HEK293 (cell line): Measurements from ENCODE around the gene PLCD1.

Experiments used
- HOXA7 ChIP-seq: sonication (generic); formaldehyde crosslinking; IDR thresholded peaks from 2 replicates; pipeline ENCODE4 v1.8.1; 2022; ENCODE audit warnings: missing genetic modification reagents, borderline replicate concordance
- SP7 ChIP-seq: fragments of 450-650 bp; formaldehyde crosslinking; IDR thresholded peaks from 2 replicates; pipeline ENCODE4 v1.5.1; 2016; ENCODE audit warnings: missing biosample characterization, missing genetic modification characterization
- ZNF366 ChIP-seq: fragments of 450-650 bp; formaldehyde crosslinking; conservative IDR thresholded peaks from 2 replicates; pipeline ENCODE4 v1.5.1; 2016; ENCODE audit warnings: missing biosample characterization, missing genetic modification characterization
- ZNF558 ChIP-seq: fragments of 450-650 bp; formaldehyde crosslinking; IDR thresholded peaks from 2 replicates; pipeline ENCODE4 v1.5.1; 2016; ENCODE audit warnings: missing biosample characterization, missing genetic modification characterization
- ZNF585B ChIP-seq: fragments of 450-650 bp; formaldehyde crosslinking; IDR thresholded peaks from 2 replicates; pipeline ENCODE4 v1.5.1; 2016; ENCODE audit warnings: missing biosample characterization, missing genetic modification characterization
- TF ChIP-seq, protein P1 (sequence below): fragments of 450-650 bp; formaldehyde crosslinking; IDR thresholded peaks from 2 replicates; pipeline ENCODE4 v1.5.1; 2016; ENCODE audit warnings: missing biosample characterization, missing genetic modification characterization
- TF ChIP-seq, protein P2 (sequence below): fragments of 450-650 bp; formaldehyde crosslinking; IDR thresholded peaks from 2 replicates; pipeline ENCODE4 v1.5.1; 2016; ENCODE audit warnings: missing biosample characterization, missing genetic modification characterization
- TF ChIP-seq, protein P3 (sequence below): fragments of 450-650 bp; formaldehyde crosslinking; IDR thresholded peaks from 2 replicates; pipeline ENCODE4 v1.5.1; 2016; ENCODE audit warnings: missing biosample characterization, missing genetic modification characterization
- TF ChIP-seq, protein P4 (sequence below): fragments of 450-650 bp; formaldehyde crosslinking; IDR thresholded peaks from 2 replicates; pipeline ENCODE4 v1.5.1; 2017; ENCODE audit warnings: missing biosample characterization, missing genetic modification characterization
- TF ChIP-seq, protein P5 (sequence below): fragments of 450-650 bp; formaldehyde crosslinking; IDR thresholded peaks from 2 replicates; pipeline ENCODE4 v1.5.1; 2016; ENCODE audit warnings: missing biosample characterization, missing genetic modification characterization
- TF ChIP-seq, protein P6 (sequence below): fragments of 450-650 bp; formaldehyde crosslinking; IDR thresholded peaks from 2 replicates; pipeline ENCODE4 v1.5.1; 2016; ENCODE audit warnings: missing biosample characterization, missing genetic modification characterization

DNA sequence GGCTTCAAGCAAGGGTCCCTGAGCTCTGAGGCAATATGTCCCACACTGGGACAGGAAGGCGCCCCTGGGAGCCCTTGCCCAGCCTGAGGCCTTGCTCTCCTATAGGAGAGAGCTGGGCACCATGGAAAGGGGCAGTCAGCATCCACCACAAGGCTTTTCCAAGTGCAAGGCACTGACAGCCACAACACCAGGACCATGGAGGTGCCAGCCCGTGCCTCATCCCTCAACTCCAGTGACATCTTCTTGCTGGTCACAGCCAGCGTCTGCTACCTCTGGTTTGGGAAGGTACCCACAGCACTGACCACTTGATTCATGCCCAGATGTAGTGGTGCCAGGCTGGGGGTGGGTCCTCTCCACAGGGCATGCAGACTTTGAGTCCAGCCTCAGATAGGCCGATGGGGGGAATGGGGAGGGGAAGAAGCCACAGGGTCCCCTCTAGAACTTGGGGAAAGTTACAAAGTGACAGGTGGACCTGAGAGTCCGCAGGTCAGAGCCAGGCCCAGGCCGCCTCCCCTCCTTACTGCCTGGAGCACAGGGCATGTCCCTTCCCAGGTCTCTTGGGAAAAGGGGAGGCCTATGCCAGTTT lies 27.1 kb downstream of the PLCD1 start:
- TF ChIP-seq, protein P1, sequence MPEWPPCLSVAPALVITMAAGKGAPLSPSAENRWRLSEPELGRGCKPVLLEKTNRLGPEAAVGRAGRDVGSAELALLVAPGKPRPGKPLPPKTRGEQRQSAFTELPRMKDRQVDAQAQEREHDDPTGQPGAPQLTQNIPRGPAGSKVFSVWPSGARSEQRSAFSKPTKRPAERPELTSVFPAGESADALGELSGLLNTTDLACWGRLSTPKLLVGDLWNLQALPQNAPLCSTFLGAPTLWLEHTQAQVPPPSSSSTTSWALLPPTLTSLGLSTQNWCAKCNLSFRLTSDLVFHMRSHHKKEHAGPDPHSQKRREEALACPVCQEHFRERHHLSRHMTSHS (tag by site-specific recombination): no peak
- TF ChIP-seq ZNF558 (tag by site-specific recombination) (no peak), ZNF366 (tag by site-specific recombination) (no peak), SP7 (no peak), ZNF585B (tag by site-specific recombination) (no peak), HOXA7 (CRISPR knock-in tag) (no peak)
- TF ChIP-seq, protein P2, sequence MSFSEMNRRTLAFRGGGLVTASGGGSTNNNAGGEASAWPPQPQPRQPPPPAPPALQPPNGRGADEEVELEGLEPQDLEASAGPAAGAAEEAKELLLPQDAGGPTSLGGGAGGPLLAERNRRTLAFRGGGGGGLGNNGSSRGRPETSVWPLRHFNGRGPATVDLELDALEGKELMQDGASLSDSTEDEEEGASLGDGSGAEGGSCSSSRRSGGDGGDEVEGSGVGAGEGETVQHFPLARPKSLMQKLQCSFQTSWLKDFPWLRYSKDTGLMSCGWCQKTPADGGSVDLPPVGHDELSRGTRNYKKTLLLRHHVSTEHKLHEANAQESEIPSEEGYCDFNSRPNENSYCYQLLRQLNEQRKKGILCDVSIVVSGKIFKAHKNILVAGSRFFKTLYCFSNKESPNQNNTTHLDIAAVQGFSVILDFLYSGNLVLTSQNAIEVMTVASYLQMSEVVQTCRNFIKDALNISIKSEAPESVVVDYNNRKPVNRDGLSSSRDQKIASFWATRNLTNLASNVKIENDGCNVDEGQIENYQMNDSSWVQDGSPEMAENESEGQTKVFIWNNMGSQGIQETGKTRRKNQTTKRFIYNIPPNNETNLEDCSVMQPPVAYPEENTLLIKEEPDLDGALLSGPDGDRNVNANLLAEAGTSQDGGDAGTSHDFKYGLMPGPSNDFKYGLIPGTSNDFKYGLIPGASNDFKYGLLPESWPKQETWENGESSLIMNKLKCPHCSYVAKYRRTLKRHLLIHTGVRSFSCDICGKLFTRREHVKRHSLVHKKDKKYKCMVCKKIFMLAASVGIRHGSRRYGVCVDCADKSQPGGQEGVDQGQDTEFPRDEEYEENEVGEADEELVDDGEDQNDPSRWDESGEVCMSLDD (tag by site-specific recombination): no peak
- TF ChIP-seq, protein P3, sequence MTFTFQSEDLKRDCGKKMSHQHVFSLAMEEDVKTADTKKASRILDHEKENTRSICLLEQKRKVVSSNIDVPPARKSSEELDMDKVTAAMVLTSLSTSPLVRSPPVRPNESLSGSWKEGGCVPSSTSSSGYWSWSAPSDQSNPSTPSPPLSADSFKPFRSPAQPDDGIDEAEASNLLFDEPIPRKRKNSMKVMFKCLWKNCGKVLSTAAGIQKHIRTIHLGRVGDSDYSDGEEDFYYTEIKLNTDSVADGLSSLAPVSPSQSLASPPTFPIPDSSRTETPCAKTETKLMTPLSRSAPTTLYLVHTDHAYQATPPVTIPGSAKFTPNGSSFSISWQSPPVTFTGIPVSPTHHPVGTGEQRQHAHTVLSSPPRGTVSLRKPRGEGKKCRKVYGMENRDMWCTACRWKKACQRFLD: no peak
- TF ChIP-seq, protein P4, sequence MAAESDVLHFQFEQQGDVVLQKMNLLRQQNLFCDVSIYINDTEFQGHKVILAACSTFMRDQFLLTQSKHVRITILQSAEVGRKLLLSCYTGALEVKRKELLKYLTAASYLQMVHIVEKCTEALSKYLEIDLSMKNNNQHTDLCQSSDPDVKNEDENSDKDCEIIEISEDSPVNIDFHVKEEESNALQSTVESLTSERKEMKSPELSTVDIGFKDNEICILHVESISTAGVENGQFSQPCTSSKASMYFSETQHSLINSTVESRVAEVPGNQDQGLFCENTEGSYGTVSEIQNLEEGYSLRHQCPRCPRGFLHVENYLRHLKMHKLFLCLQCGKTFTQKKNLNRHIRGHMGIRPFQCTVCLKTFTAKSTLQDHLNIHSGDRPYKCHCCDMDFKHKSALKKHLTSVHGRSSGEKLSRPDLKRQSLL (tag by site-specific recombination): no peak
- TF ChIP-seq, protein P5, sequence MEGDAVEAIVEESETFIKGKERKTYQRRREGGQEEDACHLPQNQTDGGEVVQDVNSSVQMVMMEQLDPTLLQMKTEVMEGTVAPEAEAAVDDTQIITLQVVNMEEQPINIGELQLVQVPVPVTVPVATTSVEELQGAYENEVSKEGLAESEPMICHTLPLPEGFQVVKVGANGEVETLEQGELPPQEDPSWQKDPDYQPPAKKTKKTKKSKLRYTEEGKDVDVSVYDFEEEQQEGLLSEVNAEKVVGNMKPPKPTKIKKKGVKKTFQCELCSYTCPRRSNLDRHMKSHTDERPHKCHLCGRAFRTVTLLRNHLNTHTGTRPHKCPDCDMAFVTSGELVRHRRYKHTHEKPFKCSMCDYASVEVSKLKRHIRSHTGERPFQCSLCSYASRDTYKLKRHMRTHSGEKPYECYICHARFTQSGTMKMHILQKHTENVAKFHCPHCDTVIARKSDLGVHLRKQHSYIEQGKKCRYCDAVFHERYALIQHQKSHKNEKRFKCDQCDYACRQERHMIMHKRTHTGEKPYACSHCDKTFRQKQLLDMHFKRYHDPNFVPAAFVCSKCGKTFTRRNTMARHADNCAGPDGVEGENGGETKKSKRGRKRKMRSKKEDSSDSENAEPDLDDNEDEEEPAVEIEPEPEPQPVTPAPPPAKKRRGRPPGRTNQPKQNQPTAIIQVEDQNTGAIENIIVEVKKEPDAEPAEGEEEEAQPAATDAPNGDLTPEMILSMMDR: no peak
- TF ChIP-seq, protein P6, sequence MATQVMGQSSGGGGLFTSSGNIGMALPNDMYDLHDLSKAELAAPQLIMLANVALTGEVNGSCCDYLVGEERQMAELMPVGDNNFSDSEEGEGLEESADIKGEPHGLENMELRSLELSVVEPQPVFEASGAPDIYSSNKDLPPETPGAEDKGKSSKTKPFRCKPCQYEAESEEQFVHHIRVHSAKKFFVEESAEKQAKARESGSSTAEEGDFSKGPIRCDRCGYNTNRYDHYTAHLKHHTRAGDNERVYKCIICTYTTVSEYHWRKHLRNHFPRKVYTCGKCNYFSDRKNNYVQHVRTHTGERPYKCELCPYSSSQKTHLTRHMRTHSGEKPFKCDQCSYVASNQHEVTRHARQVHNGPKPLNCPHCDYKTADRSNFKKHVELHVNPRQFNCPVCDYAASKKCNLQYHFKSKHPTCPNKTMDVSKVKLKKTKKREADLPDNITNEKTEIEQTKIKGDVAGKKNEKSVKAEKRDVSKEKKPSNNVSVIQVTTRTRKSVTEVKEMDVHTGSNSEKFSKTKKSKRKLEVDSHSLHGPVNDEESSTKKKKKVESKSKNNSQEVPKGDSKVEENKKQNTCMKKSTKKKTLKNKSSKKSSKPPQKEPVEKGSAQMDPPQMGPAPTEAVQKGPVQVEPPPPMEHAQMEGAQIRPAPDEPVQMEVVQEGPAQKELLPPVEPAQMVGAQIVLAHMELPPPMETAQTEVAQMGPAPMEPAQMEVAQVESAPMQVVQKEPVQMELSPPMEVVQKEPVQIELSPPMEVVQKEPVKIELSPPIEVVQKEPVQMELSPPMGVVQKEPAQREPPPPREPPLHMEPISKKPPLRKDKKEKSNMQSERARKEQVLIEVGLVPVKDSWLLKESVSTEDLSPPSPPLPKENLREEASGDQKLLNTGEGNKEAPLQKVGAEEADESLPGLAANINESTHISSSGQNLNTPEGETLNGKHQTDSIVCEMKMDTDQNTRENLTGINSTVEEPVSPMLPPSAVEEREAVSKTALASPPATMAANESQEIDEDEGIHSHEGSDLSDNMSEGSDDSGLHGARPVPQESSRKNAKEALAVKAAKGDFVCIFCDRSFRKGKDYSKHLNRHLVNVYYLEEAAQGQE (tag by site-specific recombination): no peak
